ENCODE measurements around the gene B4GALT5. TPM values are rescaled to one million over a fixed set of nuclear protein-coding genes. Genes with fewer than 3 reads are reported as not detected.
A peak's percentile ranks its signal among the peaks of the same experiment; 100 is the strongest.
"Not testable (repeated sequence)": the region's sequence is repeated elsewhere in the genome, so short reads cannot be mapped to it uniquely, and the experiment has no call there.

The B4GALT5 gene
- total RNA-seq, 1 experiment from 2014 or later, result 13.3 TPM

DNA sequence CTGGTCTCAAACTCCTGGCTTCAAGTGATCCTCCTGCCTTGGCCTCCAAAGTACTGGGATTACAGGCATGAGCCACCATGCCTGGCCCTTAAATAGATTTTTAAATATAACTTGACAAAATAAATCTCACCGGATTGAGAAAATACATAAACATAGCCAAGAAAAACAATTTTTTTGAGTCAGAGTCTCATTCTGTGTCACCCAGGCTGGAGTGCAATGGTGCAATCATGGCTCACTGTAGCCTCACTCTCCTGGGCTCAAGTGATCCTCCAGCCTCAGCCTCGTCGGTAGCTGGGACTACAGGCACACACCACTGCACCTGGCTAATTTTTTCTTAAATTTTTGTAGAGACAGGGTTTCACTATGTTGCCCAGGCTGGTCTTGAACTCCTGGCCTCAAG lies 85.4 kb downstream of the B4GALT5 start:
- not testable (repeated sequence) for DNase-seq (ENCODE audit: low spot score)

DNA sequence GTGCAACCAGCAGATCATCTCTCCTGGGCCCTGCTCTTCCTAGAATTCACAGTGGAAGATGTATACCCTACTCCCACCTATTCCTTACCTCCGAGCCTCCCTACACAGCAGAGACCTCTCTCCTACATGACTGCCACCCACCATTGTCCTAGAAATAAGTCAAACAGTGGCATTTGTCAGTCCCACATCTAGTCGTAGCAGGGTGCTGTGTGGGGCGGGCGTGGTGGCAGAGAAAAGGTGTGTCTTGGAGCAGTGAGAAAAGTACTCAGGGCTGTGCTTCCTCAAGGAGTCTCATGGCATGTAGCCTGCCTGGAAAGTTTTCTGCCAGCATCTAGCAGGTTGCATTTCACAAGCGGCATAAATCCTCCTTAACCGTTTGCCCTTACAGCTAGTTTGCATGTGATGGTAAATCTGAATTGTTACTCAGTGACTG lies 86.3 kb downstream of the B4GALT5 start:
- DNase-seq (ENCODE audit: low spot score), result no peak

DNA sequence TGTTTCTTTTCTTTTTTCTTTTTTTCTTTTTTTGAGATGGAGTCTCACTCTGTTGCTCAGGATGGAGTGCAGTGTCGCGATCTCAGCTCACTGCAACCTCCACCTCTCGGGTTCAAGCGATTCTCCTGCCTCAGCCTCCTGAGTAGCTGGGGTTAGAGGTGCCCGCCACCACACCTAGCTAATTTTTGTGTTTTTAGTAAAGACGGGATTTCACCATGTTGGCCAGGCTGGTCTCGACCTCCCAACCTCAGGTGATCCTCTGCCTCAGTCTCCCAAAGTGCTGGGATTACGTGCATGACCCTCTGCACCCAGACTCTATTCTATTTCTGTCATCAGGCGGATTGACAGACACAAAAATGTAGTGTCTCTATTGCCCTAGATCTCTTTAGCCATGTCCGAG lies 88.7 kb downstream of the B4GALT5 start:
- DNase-seq (ENCODE audit: low spot score), result not testable (repeated sequence)

DNA sequence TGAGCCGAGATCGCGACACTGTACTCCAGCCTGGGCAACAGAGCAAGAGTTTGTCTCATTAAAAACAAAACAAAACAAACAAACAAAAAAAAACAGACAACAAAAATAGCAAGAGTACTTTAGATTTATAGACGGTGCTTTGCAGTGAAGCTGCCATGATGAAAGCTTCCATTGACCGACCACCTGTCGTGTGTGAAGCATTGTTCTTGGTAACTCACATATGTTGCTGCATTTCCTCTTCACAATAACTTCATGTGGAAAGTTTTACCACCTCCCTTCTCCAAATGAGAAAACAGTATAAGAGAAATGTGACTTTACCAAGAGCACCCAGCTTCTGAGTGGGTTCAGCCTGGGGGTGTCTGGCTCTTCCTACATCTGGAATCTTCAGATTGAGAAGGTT lies 89.4 kb downstream of the B4GALT5 start:
- DNase-seq (ENCODE audit: low spot score), result no peak

DNA sequence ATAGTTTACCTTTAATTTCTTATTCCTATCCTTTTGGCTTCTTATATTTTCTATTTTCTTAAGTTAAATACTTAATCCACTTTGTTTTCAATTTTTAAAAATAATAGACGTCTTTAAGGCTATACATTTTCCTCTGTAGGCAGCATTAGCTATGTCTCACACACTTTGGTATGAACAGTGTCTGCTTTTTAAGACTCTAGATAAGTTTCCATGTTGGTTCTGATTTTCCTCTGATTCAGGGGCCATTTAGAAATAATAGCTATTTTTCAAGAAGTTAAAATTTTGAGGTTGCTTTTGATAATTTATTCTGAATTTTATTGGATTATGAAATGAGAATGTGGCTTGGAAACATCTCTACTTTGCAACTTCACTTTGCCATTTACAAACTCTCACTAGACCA lies 91.4 kb downstream of the B4GALT5 start:
- no peak for DNase-seq (ENCODE audit: low spot score)

DNA sequence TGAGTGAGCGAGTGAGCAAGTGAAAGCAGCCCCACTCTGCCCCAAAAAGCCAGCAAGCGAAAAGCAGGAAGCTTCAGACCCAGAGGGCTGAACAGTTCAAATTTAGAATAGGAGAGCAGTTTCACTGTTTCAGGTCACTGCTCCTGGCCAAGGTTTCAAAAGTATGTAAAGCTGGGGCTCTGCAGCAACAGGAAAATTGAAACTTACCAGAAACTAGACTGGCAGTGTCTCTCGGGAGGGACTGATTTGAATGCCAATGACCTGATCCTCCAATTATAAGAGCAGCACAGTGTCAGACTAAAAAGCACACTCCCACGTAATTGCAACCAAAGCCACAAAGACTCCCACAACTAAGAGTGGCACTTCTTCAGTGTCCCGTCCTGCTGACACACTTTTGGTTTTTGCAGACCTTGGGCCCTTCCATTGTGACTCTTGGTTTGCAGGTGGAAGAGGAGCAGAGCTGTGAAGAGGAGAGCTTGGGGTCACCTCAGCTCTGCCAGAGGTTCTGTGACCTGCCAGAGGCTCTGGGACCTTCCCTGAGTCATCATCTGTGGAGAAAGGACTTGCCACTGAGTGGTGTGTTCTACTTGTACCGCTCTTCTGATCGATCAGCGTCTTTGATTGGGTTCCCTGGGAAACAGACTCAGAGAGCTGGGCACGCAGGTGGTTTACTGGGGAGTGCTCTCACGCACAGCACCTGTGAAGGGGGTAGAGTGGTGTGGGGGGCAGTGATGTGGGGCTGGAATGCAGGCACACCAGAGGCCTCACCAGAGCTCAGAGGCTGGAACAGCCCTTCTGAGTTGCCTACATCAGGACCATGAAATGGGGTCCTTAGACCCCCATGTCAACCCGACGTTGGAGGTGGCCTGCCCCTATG lies 93.1 kb downstream of the B4GALT5 start:
- DNase-seq (ENCODE audit: low spot score), result no peak

DNA sequence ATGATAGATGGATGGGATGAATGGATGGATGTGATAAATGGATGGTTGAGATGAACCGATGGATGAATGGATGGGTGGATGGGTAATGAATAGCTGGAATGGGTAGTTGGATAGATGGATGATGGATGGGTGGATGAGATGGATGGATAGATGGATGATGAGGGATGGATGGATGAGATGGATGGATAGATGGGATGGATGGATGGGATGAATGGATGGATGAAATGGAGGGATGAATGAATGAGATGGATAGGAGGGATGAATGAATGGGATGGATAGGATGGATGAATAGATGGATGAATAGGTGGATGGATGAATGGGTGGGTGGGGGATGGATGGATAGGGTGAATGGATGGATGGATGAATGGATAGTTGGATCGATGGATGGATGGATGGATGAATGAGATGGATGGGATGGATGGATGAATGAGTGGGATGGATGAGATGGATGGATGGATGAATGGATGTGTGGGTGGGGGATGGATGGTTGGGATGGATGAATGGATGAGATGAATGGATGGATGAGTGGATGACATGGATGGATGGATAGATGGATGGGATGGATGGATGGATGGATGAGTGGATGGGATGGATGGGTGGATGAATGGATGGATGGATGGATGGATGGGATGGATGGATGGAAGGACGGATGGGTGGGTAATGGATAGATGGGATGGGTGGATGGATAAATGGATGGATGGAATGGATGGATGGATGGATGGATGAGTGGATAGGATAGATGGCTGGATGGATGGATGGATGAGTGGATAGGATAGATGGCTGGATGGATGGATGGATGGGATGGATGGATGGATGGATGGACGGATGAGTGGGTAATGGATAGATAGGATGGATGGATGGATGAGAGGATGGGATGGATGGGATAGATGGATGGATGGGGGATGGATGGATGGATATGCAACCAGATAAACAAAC lies 94.3 kb downstream of the B4GALT5 start:
- no peak for DNase-seq (ENCODE audit: low spot score)

DNA sequence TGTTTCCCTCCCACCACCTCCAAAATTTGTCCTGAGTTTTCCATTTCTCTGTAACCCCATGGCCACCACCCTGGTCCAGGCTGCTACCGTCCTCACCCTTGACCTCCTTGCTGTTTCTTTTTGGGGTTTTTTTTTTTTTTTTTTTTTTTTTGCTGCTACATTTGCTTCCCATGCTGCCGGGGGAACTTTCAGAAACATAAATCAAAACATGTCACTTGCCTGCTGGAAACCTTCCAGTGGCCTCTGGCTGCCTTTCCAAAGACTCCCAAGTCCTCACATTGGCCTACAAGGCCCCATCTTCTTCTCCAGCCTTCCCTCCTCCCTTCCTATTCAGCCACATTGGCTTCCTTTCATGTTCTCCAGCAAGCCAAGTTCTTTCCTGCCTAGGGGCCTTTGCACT lies 95.4 kb downstream of the B4GALT5 start:
- DNase-seq (ENCODE audit: low spot score), result no peak

DNA sequence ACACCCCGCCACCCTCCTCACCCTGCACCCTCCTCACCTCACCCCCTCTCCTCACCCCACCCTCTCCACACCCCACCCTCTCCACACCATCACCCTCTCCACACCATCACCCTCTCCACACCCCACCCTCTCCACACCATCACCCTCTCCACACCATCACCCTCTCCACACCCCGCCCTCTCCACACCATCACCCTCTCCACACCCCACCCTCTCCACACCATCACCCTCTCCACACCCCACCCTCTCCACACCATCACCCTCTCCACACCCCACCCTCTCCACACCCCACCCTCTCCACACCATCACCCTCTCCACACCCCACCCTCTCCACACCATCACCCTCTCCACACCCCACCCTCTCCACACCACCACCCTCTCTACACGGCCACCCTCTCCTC lies 96.3 kb downstream of the B4GALT5 start:
- not testable (repeated sequence) for DNase-seq (ENCODE audit: low spot score)

DNA sequence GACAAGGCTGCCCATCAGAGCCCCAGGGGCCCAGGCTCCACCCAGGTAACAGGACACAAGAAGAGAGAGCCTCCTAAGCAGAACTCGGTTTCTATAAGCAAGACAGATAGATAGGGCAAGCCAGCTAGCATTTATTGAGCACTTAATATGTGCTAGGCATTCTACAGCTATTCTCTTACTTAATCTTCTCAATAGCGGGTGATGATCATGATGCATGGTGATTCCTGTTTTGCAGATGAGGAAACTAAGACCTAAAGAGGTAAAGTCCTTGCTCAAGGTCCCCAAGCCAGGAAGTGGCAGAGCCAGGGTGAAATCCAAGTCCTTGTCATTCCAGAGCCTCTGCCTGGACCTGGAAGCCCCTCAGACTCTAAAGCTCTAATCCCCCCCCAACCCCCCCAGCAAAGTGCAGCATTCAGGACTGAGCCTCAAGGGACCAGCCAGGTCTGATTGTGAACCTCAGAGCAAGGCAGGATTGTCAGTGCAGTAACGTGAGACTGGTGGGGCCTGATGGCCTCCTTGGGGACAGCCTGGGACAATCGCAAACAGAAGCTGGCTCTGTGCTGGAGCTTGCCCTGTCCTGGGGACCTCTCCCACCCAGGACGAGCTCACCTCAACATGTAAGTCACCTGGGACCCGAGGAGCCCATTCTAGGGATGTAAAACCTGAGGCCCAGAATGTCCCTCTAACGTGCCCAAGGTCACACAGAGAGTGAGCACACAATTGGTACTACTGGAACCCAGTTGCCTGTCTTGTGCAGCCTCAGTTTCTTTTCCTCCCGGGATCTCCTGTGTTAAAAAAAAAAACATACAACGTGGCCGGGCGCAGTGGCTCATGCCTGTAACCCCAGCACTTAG lies 97.3 kb downstream of the B4GALT5 start:
- no peak for DNase-seq (ENCODE audit: low spot score)

DNA sequence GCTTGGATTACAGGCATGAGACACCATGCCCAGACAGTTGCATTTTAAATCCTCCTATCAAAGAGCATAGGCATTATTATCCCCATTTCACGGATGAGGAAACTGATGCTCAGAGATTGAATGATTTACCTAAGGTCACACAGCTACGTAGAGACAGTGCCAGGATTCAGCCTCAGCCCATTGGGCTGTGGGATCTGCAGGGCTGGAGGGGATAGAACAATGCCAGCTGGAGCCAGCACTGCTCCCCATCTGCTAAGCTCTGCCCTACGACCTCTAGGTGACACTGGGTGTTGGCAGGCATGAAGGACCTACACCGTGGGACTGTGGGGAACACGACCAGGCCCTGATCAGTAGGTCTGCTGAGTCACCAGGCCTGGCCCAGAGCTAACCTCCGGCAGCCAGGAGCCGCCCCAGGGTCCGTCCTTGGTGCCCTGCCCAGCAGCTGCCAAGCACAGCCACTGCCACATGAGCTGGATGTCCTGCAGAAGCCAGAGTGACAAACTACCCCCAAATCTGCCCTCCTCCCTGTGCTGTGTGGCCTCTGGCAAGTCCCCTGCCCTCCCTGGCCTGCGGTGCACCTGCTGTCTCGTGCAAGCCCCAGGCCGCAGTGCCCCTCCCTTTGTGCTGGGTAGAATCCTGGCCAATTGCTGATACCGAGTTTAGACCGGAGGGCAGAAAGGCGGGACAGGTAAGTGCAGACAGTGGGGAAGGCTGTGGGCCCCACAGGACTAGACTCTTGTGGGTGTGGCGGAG lies 98.1 kb downstream of the B4GALT5 start:
- peak; percentile 70 for DNase-seq (ENCODE audit: low spot score)

DNA sequence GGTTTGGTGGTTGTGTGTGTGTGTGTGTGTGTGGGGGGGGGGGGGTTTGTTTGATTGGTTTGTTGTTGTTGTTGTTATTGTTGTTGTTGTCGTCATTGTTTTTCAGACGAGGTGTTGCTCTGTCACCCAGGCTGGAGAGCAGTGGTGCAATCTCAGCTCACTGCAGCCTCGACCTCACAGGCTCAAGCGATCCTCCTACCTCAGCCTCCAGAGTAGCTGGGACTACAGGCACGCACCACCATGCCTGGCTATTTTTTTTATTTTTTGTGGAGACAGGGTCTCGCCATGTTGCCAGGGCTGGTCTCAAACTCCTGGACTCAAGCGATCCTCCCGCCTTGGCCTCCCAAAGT lies 98.7 kb downstream of the B4GALT5 start:
- DNase-seq (ENCODE audit: low spot score), result not testable (repeated sequence)

DNA sequence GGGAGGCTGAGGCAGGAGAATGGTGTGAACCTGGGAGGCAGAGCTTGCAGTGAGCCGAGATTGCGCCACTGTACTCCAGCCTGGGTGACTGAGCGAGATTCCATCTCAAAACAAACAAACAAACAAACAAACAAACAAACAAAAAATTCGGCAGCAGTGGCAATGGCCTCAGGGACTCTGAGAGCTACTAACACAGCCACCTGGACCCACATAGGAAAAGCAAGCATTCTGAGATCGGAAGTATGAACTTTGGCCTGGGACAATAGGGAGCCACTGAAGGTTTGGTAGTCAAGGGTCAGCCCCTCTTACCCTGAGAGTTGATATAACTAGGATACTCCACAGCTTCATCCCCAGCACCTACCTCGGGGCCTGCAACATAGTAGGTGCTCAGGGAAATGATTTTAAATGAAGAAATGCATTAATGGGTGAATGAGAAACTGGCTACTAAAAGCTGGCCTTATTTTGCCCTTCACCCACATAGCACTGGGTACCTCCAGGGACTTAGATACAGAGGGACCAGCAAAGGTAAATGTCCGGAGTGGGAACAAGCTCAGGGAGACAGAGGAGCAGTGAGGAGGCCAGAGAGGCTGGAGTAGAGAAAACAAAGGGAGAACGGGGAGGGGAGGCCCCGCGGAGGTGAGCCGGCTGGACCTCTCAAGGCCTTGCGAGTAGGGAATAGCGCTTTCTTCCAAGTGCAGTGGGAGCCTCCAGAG lies 99.2 kb downstream of the B4GALT5 start:
- DNase-seq (ENCODE audit: low spot score), result no peak

DNA sequence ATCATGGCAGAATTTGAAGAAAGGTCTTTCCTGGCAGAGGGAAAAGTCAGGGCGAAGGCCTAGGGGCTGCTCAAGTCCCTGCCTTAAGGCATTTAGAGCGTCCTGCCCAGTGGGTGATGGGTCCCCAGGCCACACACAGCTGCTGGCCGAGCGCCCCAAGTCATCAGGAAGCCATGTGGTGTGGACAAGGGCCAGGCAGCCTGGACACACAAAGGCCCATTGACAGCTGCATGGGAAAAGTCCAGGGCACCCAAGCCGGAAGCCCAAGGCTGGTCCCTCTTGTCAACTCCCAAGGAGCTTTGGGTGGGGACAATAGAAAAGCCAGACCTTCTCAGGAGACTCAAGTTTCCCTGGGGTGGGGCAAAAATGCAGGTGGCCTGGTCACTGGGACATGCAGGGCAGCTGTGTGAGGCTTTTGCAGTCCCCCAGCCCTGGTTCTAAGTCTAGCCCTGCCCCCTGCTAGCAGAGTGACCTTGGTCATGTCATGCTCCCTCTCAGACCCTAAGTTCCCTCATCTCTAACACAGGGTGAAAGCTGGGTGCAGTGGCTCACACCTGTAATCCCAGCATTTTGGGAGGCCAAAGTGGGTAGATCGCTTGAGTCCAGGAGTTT lies 101.4 kb downstream of the B4GALT5 start:
- no peak for DNase-seq (ENCODE audit: low spot score)

DNA sequence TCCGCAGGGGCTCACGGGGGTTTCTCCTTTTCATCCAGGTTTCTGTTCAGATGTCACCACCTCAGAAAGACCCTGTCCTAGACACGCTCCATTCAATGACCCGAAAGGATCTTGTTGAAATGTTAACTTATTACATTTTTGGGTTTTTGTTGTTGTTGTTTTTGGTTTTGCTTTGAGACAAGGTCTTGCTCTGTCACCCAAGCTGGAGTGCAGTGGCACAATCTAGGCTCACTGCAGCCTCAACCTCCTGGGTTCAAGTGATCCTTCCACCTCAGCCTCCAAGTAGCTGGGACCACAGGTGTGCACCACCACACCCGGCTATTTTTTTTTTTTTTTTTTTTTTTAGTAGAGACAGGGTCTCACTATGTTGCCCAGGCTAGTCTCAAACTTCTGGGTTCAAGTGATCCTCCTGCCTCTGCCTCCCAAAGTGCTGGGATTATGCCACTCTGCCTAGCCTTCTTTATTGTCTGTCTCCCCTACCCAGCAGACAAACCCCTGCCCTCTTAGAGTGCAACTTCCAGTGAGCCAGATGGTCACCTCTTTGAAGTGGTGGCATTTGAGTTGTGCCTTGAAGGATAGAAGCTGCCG lies 102.0 kb downstream of the B4GALT5 start:
- DNase-seq (ENCODE audit: low spot score), result not testable (repeated sequence)

DNA sequence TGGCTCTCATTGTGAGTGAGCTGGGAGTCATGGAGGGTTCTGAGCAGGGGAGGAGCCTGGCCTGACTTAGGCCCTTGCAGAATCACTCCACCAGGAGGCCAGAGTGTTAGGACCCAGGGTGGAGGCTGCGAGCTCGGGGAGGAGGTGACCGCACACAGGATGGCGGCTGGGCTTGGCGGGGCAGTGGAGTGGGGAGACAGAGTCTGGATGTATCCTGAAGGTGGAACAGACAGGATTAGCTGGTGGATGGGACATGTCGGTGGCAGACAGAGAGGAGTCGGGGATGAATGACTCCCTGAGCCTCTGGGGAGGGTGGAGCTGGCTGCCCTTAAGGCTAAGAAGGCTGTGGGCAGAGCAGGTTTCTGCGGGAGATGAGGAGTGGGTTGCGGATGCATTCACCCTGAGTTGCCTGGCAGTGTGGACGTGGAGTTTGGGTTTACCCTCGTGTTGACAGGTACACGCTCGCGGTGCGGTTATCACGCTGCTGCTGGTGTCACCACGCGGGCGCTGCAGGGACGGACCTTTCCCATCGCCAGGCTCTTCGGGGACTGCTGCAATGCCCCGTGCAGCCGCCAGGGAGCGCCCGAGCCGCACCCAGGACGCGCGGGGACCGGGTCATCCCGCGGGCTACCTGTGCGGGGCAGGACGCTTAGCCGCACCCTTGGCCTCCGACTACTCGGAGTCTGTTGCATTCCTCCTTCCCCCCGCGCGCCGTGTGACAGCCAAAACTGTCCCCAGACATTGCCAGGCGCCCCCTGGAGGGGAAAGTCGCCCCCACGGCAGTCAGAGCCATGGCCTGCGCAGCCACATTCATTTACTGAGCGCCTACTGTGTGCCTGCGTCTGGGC lies 102.8 kb downstream of the B4GALT5 start:
- peak; percentile 73 for DNase-seq (ENCODE audit: low spot score)

DNA sequence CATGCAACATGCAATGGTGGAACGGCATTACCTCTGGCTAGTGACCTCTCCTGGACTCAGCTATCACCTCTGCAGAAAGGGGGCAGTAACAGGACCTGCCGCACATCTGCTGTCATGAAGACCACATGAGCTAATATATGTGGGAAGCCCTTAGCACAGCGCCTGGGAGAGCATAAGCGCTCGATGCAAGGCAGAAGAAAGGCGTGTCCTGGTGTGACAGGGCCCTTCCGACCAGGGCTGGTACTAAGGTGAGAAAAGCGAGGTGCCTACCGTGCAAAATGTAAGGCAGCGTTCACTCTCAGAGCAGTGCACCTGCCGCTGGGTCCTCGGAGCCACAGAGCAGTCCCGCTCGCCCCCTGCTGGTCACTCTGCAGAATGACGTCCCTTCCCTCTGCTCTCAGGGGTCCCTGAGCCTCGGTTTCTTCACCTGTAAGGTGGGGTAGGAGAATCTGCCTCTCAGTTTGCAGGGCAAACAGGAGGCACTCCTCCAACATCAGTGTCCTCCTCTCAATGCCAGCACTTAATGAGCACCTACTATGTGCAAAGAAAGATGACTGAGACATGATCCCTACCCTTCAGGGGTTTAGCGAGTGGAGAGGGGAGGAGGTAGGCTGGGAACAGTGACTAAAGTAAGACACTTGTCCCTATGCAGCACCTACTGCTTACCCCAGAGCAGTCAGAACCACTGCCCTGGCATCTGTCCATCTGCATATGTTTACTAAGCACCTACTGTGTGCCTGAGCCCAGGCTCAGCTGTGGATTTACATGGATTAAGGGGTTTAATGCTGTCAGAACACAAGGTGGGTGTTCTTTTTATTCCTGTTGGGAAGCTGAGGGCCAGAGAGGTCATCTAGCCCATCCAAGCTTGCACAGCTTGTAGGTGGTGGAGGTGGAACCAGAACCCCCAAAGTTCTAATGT lies 104.7 kb downstream of the B4GALT5 start:
- peak; percentile 41 for DNase-seq (ENCODE audit: low spot score)
